HEK293 (cell line): ENCODE results near the gene NSD1.

Source experiments
- CTCF ChIA-PET: fragments of 350-600 bp; formaldehyde crosslinking; extraction: SDS; loops from one replicate; lab custom pipeline; 2021; ENCODE audit warnings: antibody characterized with exemption; lab: Yijun Ruan, JAX
- POLR2A ChIA-PET: fragments of 300-600 bp; formaldehyde crosslinking; extraction: SDS; loops from one replicate; lab custom pipeline; 2020; ENCODE audit warnings: antibody characterized with exemption, inconsistent platforms; lab: Yijun Ruan, JAX
- H3K27ac ChIP-seq: fragments of 200-500 bp; sonication (Bioruptor generic); 2 replicates; pipeline ENCODE4 v1.5.1; 2014; ENCODE audit warnings: low read depth, low read length, control low read depth, inconsistent platforms; ENCODE audit errors: extremely low read depth
- H3K36me3 ChIP-seq, 2 experiments: fragments of 200-500 bp in 1 of 2; sonication (Bioruptor generic) in 1 of 2; 1 replicate in 1 of 2; 2 replicates in 1 of 2; pipeline ENCODE4 v1.5.1; 2014 to 2017; ENCODE audit warnings: inconsistent platforms in 2 of 2, low read length in 2 of 2; ENCODE audit not compliant: control insufficient read depth in 2 of 2, insufficient read depth in 1 of 2
- H3K4me1 ChIP-seq: fragments of 200-500 bp; sonication (Bioruptor generic); 2 replicates; pipeline ENCODE4 v1.5.1; 2014; ENCODE audit warnings: mild to moderate bottlenecking, low read length, inconsistent platforms; ENCODE audit not compliant: control insufficient read depth, insufficient read depth
- H3K4me3 ChIP-seq: 2 replicates; pipeline ENCODE4 v1.5.1; 2011; ENCODE audit warnings: low read depth, mild to moderate bottlenecking, control low read depth, low read length, moderate library complexity
- H3K9me3 ChIP-seq: fragments of 200-500 bp; sonication (Bioruptor generic); 2 replicates; pipeline ENCODE4 v1.5.1; 2014; ENCODE audit warnings: low read depth, low read length, inconsistent platforms; ENCODE audit not compliant: control insufficient read depth, insufficient read depth
- GFI1B ChIP-seq: fragments of 450-650 bp; formaldehyde crosslinking; IDR thresholded peaks from 2 replicates; pipeline ENCODE4 v1.5.1; 2016; ENCODE audit warnings: missing biosample characterization, missing genetic modification characterization
- GLI2 ChIP-seq: fragments of 450-650 bp; formaldehyde crosslinking; IDR thresholded peaks from 2 replicates; pipeline ENCODE4; 2017; ENCODE audit warnings: missing biosample characterization, missing genetic modification characterization, low read depth, borderline replicate concordance
- HOXA7 ChIP-seq: sonication (generic); formaldehyde crosslinking; IDR thresholded peaks from 2 replicates; pipeline ENCODE4 v1.8.1; 2022; ENCODE audit warnings: missing genetic modification reagents, borderline replicate concordance
- KLF10 ChIP-seq: fragments of 450-650 bp; IDR thresholded peaks from 2 replicates; pipeline ENCODE4 v1.5.1; 2018; ENCODE audit warnings: missing biosample characterization, mild to moderate bottlenecking, missing genetic modification characterization
- KLF7 ChIP-seq: fragments of 450-650 bp; formaldehyde crosslinking; IDR thresholded peaks from 2 replicates; pipeline ENCODE4 v1.5.1; 2016; ENCODE audit warnings: missing biosample characterization, missing genetic modification characterization, borderline replicate concordance
- MZF1 ChIP-seq: fragments of 450-650 bp; formaldehyde crosslinking; IDR thresholded peaks from 2 replicates; pipeline ENCODE4 v1.5.1; 2017; ENCODE audit warnings: missing biosample characterization, missing genetic modification characterization, borderline replicate concordance
- PRDM1 ChIP-seq: fragments of 450-650 bp; formaldehyde crosslinking; IDR thresholded peaks from 2 replicates; pipeline ENCODE4; 2016; ENCODE audit warnings: missing biosample characterization, missing genetic modification characterization
- ZEB2 ChIP-seq: fragments of 450-650 bp; formaldehyde crosslinking; IDR thresholded peaks from 2 replicates; pipeline ENCODE4 v1.5.1; 2016; ENCODE audit warnings: missing biosample characterization, missing genetic modification characterization
- ZNF112 ChIP-seq: fragments of 450-650 bp; formaldehyde crosslinking; IDR thresholded peaks from 2 replicates; pipeline ENCODE4 v1.5.0; 2017; ENCODE audit warnings: missing biosample characterization, missing genetic modification characterization
- ZNF132 ChIP-seq: fragments of 450-650 bp; formaldehyde crosslinking; IDR thresholded peaks from 2 replicates; pipeline ENCODE4 v1.5.1; 2017; ENCODE audit warnings: missing biosample characterization, missing genetic modification characterization, borderline replicate concordance
- ZNF146 ChIP-seq: fragments of 450-650 bp; formaldehyde crosslinking; IDR thresholded peaks from 2 replicates; pipeline ENCODE4 v1.5.1; 2016; ENCODE audit warnings: missing biosample characterization, missing genetic modification characterization
- ZNF157 ChIP-seq: fragments of 450-650 bp; formaldehyde crosslinking; IDR thresholded peaks from 2 replicates; pipeline ENCODE4 v1.5.1; 2016; ENCODE audit warnings: missing biosample characterization, missing genetic modification characterization
- ZNF19 ChIP-seq: fragments of 450-650 bp; formaldehyde crosslinking; IDR thresholded peaks from 2 replicates; pipeline ENCODE4; 2016; ENCODE audit warnings: missing biosample characterization, missing genetic modification characterization, low read depth
- ZNF426 ChIP-seq: fragments of 450-650 bp; formaldehyde crosslinking; IDR thresholded peaks from 2 replicates; pipeline ENCODE4 v1.5.1; 2017; ENCODE audit warnings: missing biosample characterization, missing genetic modification characterization, mild to moderate bottlenecking, inconsistent platforms, moderate library complexity
- ZNF585B ChIP-seq: fragments of 450-650 bp; formaldehyde crosslinking; IDR thresholded peaks from 2 replicates; pipeline ENCODE4 v1.5.1; 2016; ENCODE audit warnings: missing biosample characterization, missing genetic modification characterization
- ZNF629 ChIP-seq: fragments of 450-650 bp; formaldehyde crosslinking; IDR thresholded peaks from 2 replicates; pipeline ENCODE4 v1.5.1; 2017; ENCODE audit warnings: missing biosample characterization, missing genetic modification characterization
- ZNF658 ChIP-seq: fragments of 450-650 bp; formaldehyde crosslinking; IDR thresholded peaks from 2 replicates; pipeline ENCODE4; 2016; ENCODE audit warnings: missing biosample characterization, missing genetic modification characterization
- ZNF677 ChIP-seq: fragments of 450-650 bp; IDR thresholded peaks from 2 replicates; pipeline ENCODE4 v1.5.0; 2018; ENCODE audit warnings: missing biosample characterization, mild to moderate bottlenecking, missing genetic modification characterization, moderate library complexity
- ZNF791 ChIP-seq: fragments of 450-650 bp; formaldehyde crosslinking; IDR thresholded peaks from 2 replicates; pipeline ENCODE4 v1.5.1; 2016; ENCODE audit warnings: missing biosample characterization, missing genetic modification characterization
- ZNF837 ChIP-seq: fragments of 450-650 bp; formaldehyde crosslinking; IDR thresholded peaks from 2 replicates; pipeline ENCODE4 v1.5.1; 2016; ENCODE audit warnings: missing biosample characterization, missing genetic modification characterization
- ZXDB ChIP-seq: fragments of 450-650 bp; formaldehyde crosslinking; IDR thresholded peaks from 2 replicates; pipeline ENCODE4 v1.5.1; 2016; ENCODE audit warnings: missing biosample characterization, missing genetic modification characterization
- TF ChIP-seq, protein P1 (sequence below): IDR thresholded peaks from 2 replicates; pipeline ENCODE4 v1.6.1; 2011; ENCODE audit warnings: mild to moderate bottlenecking, low read depth, low read length, borderline replicate concordance
- TF ChIP-seq, protein P2 (sequence below): fragments of 450-650 bp; formaldehyde crosslinking; IDR thresholded peaks from 2 replicates; pipeline ENCODE4 v1.5.1; 2017; ENCODE audit warnings: missing biosample characterization, missing genetic modification characterization
- TF ChIP-seq, protein P3 (sequence below): fragments of 450-650 bp; formaldehyde crosslinking; IDR thresholded peaks from 2 replicates; pipeline ENCODE4 v1.5.1; 2016; ENCODE audit warnings: missing biosample characterization, missing genetic modification characterization
- TF ChIP-seq, protein P4 (sequence below): fragments of 450-650 bp; formaldehyde crosslinking; IDR thresholded peaks from 2 replicates; pipeline ENCODE4 v1.5.1; 2016; ENCODE audit warnings: missing biosample characterization, missing genetic modification characterization
- TF ChIP-seq, protein P5 (sequence below): fragments of 450-650 bp; formaldehyde crosslinking; IDR thresholded peaks from 2 replicates; pipeline ENCODE4 v1.5.1; 2016; ENCODE audit warnings: missing biosample characterization, missing genetic modification characterization

The NSD1 gene

DNA sequence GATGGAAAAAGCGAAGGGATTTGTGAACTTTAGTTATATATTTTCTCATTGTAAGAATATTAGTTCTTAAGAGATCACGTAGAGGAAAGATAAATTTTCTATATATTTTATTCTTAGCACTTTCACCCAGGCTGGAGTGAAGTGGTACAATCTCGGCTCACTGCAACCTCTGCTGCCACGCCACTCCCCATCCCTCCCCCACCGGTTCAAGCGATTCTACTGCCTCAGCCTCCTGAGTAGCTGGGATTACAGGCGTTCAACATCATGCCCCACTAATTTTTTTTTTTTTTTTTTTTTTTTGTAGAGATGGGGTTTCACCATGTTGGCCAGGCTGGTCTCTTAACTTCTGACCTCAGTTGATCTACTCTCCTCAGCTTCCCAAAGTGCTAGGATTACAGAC lies 127.4 kb downstream of the NSD1 start (continued):
- TF ChIP-seq, protein P1, sequence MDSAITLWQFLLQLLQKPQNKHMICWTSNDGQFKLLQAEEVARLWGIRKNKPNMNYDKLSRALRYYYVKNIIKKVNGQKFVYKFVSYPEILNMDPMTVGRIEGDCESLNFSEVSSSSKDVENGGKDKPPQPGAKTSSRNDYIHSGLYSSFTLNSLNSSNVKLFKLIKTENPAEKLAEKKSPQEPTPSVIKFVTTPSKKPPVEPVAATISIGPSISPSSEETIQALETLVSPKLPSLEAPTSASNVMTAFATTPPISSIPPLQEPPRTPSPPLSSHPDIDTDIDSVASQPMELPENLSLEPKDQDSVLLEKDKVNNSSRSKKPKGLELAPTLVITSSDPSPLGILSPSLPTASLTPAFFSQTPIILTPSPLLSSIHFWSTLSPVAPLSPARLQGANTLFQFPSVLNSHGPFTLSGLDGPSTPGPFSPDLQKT, result no peak
- TF ChIP-seq ZNF837 (tag by site-specific recombination) (no peak), ZEB2 (tag by site-specific recombination) (no peak), ZNF629 (tag by site-specific recombination) (no peak), ZNF677 (no peak), KLF10 (no peak)
- TF ChIP-seq, protein P2, sequence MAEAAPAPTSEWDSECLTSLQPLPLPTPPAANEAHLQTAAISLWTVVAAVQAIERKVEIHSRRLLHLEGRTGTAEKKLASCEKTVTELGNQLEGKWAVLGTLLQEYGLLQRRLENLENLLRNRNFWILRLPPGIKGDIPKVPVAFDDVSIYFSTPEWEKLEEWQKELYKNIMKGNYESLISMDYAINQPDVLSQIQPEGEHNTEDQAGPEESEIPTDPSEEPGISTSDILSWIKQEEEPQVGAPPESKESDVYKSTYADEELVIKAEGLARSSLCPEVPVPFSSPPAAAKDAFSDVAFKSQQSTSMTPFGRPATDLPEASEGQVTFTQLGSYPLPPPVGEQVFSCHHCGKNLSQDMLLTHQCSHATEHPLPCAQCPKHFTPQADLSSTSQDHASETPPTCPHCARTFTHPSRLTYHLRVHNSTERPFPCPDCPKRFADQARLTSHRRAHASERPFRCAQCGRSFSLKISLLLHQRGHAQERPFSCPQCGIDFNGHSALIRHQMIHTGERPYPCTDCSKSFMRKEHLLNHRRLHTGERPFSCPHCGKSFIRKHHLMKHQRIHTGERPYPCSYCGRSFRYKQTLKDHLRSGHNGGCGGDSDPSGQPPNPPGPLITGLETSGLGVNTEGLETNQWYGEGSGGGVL (tag by site-specific recombination), result no peak
- TF ChIP-seq, protein P3, sequence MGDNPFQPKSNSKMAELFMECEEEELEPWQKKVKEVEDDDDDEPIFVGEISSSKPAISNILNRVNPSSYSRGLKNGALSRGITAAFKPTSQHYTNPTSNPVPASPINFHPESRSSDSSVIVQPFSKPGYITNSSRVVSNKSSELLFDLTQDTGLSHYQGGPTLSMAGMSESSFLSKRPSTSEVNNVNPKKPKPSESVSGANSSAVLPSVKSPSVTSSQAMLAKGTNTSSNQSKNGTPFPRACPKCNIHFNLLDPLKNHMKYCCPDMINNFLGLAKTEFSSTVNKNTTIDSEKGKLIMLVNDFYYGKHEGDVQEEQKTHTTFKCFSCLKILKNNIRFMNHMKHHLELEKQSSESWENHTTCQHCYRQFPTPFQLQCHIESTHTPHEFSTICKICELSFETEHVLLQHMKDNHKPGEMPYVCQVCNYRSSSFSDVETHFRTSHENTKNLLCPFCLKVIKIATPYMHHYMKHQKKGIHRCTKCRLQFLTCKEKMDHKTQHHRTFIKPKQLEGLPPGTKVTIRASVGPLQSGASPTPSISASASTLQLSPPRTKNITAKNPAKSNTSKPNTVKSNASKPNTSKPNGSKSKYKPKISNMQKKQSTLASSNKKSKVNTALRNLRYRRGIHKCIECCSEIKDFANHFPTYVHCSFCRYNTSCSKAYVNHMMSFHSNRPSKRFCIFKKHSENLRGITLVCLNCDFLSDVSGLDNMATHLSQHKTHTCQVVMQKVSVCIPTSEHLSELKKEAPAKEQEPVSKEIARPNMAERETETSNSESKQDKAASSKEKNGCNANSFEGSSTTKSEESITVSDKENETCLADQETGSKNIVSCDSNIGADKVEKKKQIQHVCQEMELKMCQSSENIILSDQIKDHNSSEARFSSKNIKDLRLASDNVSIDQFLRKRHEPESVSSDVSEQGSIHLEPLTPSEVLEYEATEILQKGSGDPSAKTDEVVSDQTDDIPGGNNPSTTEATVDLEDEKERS (tag by site-specific recombination), result no peak

DNA sequence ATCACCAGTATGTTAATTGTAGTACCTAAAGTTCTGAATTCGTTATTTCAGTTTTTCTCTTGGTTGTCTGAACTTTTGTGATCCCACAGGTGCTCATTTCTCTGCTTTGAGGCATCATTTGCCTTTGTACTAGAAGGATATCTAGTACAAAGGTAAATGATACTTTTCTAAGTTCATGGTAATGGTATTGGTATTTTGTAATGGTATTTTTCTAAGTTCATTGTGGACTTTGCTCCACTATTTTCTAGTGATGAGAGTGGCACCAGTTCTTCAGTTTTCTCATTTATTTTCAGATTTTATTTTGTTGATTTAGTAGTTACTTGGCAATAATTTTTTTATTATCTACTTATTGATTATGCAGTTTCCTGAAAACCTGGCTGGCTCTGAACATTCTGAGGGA lies 127.9 kb downstream of the NSD1 start:
- Histone ChIP-seq H3K36me3 (peaks cover 54 to 92% of the 10 kb centered on the region in 2 experiments), H3K4me3 (no peak overlapping the region), H3K27ac (no peak overlapping the region), H3K9me3 (no peaks in the 10 kb centered on the region), H3K4me1 (no peaks in the 10 kb centered on the region)
- ChIA-PET CTCF (no interaction called here), POLR2A (no interaction called here)
- TF ChIP-seq, protein P4, sequence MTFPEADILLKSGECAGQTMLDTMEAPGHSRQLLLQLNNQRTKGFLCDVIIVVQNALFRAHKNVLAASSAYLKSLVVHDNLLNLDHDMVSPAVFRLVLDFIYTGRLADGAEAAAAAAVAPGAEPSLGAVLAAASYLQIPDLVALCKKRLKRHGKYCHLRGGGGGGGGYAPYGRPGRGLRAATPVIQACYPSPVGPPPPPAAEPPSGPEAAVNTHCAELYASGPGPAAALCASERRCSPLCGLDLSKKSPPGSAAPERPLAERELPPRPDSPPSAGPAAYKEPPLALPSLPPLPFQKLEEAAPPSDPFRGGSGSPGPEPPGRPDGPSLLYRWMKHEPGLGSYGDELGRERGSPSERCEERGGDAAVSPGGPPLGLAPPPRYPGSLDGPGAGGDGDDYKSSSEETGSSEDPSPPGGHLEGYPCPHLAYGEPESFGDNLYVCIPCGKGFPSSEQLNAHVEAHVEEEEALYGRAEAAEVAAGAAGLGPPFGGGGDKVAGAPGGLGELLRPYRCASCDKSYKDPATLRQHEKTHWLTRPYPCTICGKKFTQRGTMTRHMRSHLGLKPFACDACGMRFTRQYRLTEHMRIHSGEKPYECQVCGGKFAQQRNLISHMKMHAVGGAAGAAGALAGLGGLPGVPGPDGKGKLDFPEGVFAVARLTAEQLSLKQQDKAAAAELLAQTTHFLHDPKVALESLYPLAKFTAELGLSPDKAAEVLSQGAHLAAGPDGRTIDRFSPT (tag by site-specific recombination), result no peak
- no peak for TF ChIP-seq KLF7 (tag by site-specific recombination)
- no peak for TF ChIP-seq GLI2 (tag by site-specific recombination)
- no peak for TF ChIP-seq ZNF658 (tag by site-specific recombination)
- TF ChIP-seq, protein P5, sequence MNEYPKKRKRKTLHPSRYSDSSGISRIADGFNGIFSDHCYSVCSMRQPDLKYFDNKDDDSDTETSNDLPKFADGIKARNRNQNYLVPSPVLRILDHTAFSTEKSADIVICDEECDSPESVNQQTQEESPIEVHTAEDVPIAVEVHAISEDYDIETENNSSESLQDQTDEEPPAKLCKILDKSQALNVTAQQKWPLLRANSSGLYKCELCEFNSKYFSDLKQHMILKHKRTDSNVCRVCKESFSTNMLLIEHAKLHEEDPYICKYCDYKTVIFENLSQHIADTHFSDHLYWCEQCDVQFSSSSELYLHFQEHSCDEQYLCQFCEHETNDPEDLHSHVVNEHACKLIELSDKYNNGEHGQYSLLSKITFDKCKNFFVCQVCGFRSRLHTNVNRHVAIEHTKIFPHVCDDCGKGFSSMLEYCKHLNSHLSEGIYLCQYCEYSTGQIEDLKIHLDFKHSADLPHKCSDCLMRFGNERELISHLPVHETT (tag by site-specific recombination), result no peak
- TF ChIP-seq ZNF19 (tag by site-specific recombination), result no peak
- TF ChIP-seq HOXA7 (CRISPR knock-in tag), result no peak
- TF ChIP-seq GFI1B (tag by site-specific recombination), result no peak
- no peak for TF ChIP-seq ZNF157 (tag by site-specific recombination)
- TF ChIP-seq ZNF112 (tag by site-specific recombination), result no peak
- no peak for TF ChIP-seq ZNF426
- no peak for TF ChIP-seq ZXDB (tag by site-specific recombination)
- TF ChIP-seq ZNF132 (tag by site-specific recombination), result no peak
- TF ChIP-seq MZF1, result no peak
- TF ChIP-seq PRDM1 (tag by site-specific recombination), result no peak
- TF ChIP-seq, protein P1, result no peak
- no peak for TF ChIP-seq ZNF146
- TF ChIP-seq ZNF791 (tag by site-specific recombination), result no peak
- no peak for TF ChIP-seq ZNF585B (tag by site-specific recombination)
